ENCODE measurements around the gene FAM43A. TPM values are rescaled to one million over a fixed set of nuclear protein-coding genes. Genes with fewer than 3 reads are reported as not detected.

Gene FAM43A
- total and polyA plus RNA-seq, 9 of the 15 experiments (the other 6 are each of a cell fraction or from before 2014, with no cell fraction given), result 0.03 to 1.2 (median 0.21) TPM

GRCh38 chr3:194685718-194686413 is at the start of gene FAM43A (continued):
- peak; percentile 29 for TF ChIP-seq FIP1L1 (IDR thresholded peaks at IDR 0.05; ENCODE audit: low read depth, low read length, poor library complexity, severe bottlenecking)
- TF ChIP-seq, protein P1, sequence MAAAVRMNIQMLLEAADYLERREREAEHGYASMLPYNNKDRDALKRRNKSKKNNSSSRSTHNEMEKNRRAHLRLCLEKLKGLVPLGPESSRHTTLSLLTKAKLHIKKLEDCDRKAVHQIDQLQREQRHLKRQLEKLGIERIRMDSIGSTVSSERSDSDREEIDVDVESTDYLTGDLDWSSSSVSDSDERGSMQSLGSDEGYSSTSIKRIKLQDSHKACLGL (CRISPR knock-in tag; IDR thresholded peaks at IDR 0.05; ENCODE audit: borderline replicate concordance, poor library complexity, severe bottlenecking), result no peak
- TF ChIP-seq POLR2G (IDR thresholded peaks at IDR 0.05; ENCODE audit: low read depth, low read length), result peak; percentile 97
- TF ChIP-seq PCBP1 (IDR thresholded peaks at IDR 0.05; ENCODE audit: low read depth, low read length, poor library complexity, severe bottlenecking), result peak; percentile 63
- no peak for TF ChIP-seq FOXK1 (CRISPR knock-in tag; IDR thresholded peaks at IDR 0.05; ENCODE audit: borderline replicate concordance)
- TF ChIP-seq ARNT (IDR thresholded peaks at IDR 0.05), result no peak
- no peak for TF ChIP-seq GATA2 (CRISPR knock-in tag; IDR thresholded peaks at IDR 0.05)
- TF ChIP-seq NR2F6 (CRISPR knock-in tag; IDR thresholded peaks at IDR 0.05), result no peak
- TF ChIP-seq SRSF9 (IDR thresholded peaks at IDR 0.05; ENCODE audit: borderline replicate concordance, low read depth, low read length), result no peak
- TF ChIP-seq MEIS2 (IDR thresholded peaks at IDR 0.05; ENCODE audit: partially characterized antibody), result no peak
- TF ChIP-seq SREBF2 (CRISPR knock-in tag; IDR thresholded peaks at IDR 0.05), result no peak
- no peak for TF ChIP-seq HNRNPL (IDR thresholded peaks at IDR 0.05; ENCODE audit: low read depth, low read length)
- no peak for TF ChIP-seq POLR3G (IDR thresholded peaks at IDR 0.05; ENCODE audit: extremely low read depth, insufficient read length, insufficient replicate concordance)
- TF ChIP-seq EGR1 (conservative IDR thresholded peaks at IDR 0.05), result no peak
- no peak for TF ChIP-seq CREBBP (IDR thresholded peaks at IDR 0.05; ENCODE audit: low read depth, low read length)
- peak in 1 of 2 experiments; percentile 61; a peak in 1 of 4 replicates for TF ChIP-seq SRF (CRISPR knock-in tag; IDR thresholded peaks at IDR 0.05)
- TF ChIP-seq RFX5 (IDR thresholded peaks at IDR 0.05; ENCODE audit: low read depth, low read length), result no peak
- no peak for TF ChIP-seq ADNP (tag; IDR thresholded peaks at IDR 0.05)
- no peak for TF ChIP-seq NKRF (IDR thresholded peaks at IDR 0.05; ENCODE audit: borderline replicate concordance)
- peak; percentile 66 for TF ChIP-seq HNRNPLL (IDR thresholded peaks at IDR 0.05; ENCODE audit: low read depth, low read length, poor library complexity, severe bottlenecking)
- peak; percentile 76; the same call in 1 of the 2 replicates for TF ChIP-seq ZNF12 (CRISPR knock-in tag; IDR thresholded peaks at IDR 0.05)
- TF ChIP-seq ZC3H11A (IDR thresholded peaks at IDR 0.05; ENCODE audit: low read depth, low read length), result no peak
- TF ChIP-seq TOE1 (IDR thresholded peaks at IDR 0.05; ENCODE audit: borderline replicate concordance), result peak; percentile 51; the same call in 1 of the 2 replicates
- no peak for TF ChIP-seq TOE1 (CRISPR knock-in tag; IDR thresholded peaks at IDR 0.05; ENCODE audit: borderline replicate concordance, low read depth)
- TF ChIP-seq RB1 (IDR thresholded peaks at IDR 0.05; ENCODE audit: low read depth), result peak; percentile 69
- TF ChIP-seq ZNF347 (CRISPR knock-in tag; IDR thresholded peaks at IDR 0.05; ENCODE audit: low read depth), result no peak
- TF ChIP-seq MXI1 (IDR thresholded peaks at IDR 0.05; ENCODE audit: low read depth, low read length), result no peak
- 0 out of 2 replicates have a peak, but pooled peaks have one; percentile 13 for TF ChIP-seq ETV1 (tag; conservative IDR thresholded peaks at IDR 0.05; ENCODE audit: low read depth)

Measured in K562 (cell line).